ENCODE results near the gene NAP1L5. TPM values are rescaled to one million over a fixed set of nuclear protein-coding genes. Genes with fewer than 3 reads are reported as not detected.

The NAP1L5 gene
- polyA plus RNA-seq, 3 donors = 0.18 to 0.87 (median 0.41) TPM

DNA sequence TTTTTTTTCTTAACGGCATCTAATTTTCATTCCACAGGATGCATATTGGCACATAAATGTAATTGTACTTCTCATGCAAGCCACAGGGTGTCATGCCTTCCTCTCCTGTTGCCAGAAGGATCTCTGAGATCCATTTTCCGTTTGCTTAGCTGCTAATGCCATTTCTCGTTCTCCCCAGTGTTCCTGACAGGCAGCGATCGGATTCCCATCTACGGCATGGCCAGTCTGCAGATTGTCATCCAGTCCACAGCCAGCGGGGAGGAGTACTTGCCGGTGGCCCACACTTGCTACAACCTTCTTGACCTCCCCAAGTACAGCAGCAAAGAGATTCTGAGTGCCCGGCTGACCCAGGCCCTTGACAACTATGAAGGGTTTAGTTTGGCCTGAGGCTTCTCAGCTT is 8.9 kb upstream of the NAP1L5 start:
- peaks cover 6% of the 10 kb centered on the region for H4K20me1 ChIP-seq (ENCODE audit: insufficient read depth, low read length)
- no peaks in the 10 kb centered on the region for H3K9me3 ChIP-seq (replicated peaks in 1 of 2; ENCODE audit: control insufficient read depth in 1 of 2, insufficient read depth in 1 of 2, low read length in 2 of 2)
- H3K9me3 Mint-ChIP-seq = no peaks in the 10 kb centered on the region
- peaks cover 79 to 85% of the 10 kb centered on the region in 2 donors for H3K36me3 Mint-ChIP-seq
- intact Hi-C loops (cut with micrococcal nuclease) = no loop called here
- no peaks in the 10 kb centered on the region for H3K4me1 ChIP-seq (ENCODE audit: control insufficient read depth in 1 of 2, insufficient read depth in 2 of 2, low read length in 2 of 2)
- peak overlapping the region in 1 of 7 donors; percentile 24 for H3K27ac Mint-ChIP-seq
- H3K27me3 Mint-ChIP-seq (ENCODE audit: low read depth in 3 of 3) = no peaks in the 10 kb centered on the region
- H3K4me3 ChIP-seq (replicated peaks in 1 of 3; ENCODE audit: low read depth in 2 of 3, low read length in 3 of 3) = no peak overlapping the region
- no peak for DNase-seq
- no peak overlapping the region for H2AFZ ChIP-seq (ENCODE audit: insufficient read depth, low read depth, low read length, poor library complexity, severe bottlenecking)
- H3K4me1 Mint-ChIP-seq = peaks cover 3% of the 10 kb centered on the region
- no peak overlapping the region for H3K4me3 Mint-ChIP-seq
- WGBS (ENCODE audit: insufficient coverage) = 100% methylated on average over 7 of the region's 9 CpGs
- TF ChIP-seq, protein P1, sequence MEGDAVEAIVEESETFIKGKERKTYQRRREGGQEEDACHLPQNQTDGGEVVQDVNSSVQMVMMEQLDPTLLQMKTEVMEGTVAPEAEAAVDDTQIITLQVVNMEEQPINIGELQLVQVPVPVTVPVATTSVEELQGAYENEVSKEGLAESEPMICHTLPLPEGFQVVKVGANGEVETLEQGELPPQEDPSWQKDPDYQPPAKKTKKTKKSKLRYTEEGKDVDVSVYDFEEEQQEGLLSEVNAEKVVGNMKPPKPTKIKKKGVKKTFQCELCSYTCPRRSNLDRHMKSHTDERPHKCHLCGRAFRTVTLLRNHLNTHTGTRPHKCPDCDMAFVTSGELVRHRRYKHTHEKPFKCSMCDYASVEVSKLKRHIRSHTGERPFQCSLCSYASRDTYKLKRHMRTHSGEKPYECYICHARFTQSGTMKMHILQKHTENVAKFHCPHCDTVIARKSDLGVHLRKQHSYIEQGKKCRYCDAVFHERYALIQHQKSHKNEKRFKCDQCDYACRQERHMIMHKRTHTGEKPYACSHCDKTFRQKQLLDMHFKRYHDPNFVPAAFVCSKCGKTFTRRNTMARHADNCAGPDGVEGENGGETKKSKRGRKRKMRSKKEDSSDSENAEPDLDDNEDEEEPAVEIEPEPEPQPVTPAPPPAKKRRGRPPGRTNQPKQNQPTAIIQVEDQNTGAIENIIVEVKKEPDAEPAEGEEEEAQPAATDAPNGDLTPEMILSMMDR (IDR thresholded peaks at IDR 0.05) = no peak
- peaks cover 76 to 100% of the 10 kb centered on the region in 2 donors for H3K36me3 ChIP-seq (replicated peaks in 1 of 2; ENCODE audit: control insufficient read depth in 1 of 2, insufficient read depth in 2 of 2, low read length in 2 of 2)
- H3K79me2 ChIP-seq (ENCODE audit: insufficient read depth, low read length) = no peaks in the 10 kb centered on the region
- no peak overlapping the region for H3K9ac ChIP-seq (ENCODE audit: insufficient read depth, low read length, poor library complexity, severe bottlenecking)
- no peak overlapping the region for H3K4me2 ChIP-seq (replicated peaks; ENCODE audit: extremely low read depth, low read length, poor library complexity, severe bottlenecking)
- no peak overlapping the region for H3K27ac ChIP-seq (ENCODE audit: low read depth in 1 of 2, low read length in 2 of 2)
- H3K27me3 ChIP-seq (ENCODE audit: control insufficient read depth in 2 of 2, insufficient read depth in 2 of 2, low read length in 2 of 2) = no peaks in the 10 kb centered on the region

DNA sequence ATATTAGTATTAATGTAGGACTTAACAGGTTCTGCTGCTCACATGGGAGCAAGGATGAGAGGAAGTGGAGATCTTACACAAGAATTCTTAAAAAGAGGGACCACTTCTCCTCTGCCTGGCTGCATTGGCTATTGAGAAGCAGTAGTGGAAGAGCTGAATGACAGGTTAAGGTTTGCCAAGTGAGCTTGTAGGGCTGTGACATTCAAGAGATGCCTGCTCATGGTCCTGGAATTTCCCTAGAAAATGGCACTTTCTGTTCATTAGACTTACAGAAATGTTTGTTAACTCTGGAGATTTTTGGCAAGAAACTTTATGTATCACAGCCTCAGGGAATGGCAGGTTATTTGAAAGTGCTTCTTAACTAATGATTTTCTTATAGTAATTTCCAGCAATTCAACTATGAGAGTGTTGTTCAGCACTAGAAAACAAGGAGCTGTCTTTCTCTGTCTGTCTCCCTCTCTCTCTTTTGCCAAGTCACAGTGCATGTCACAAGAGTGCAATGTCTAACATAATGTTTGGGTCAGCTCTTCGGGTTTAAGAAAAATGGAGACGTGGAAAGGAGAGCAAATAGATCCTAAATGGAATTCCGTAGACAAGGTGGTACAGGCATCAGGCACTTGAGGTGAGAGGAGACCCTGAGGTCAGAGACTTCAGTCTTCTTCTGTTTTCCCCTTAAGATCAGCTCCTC is 8.3 kb upstream of the NAP1L5 start:
- no CpG with 5 or more reads among the region's 3 CpGs for WGBS (ENCODE audit: insufficient coverage)
- TF ChIP-seq, protein P1 (IDR thresholded peaks at IDR 0.05) = no peak

More for the DNA sequence above, 8.3 kb upstream of the NAP1L5 start:
- H3K4me2 ChIP-seq (replicated peaks; ENCODE audit: extremely low read depth, low read length, poor library complexity, severe bottlenecking) = no peak overlapping the region
- peaks cover 73 to 96% of the 10 kb centered on the region in 2 donors for H3K36me3 ChIP-seq (replicated peaks in 1 of 2; ENCODE audit: control insufficient read depth in 1 of 2, insufficient read depth in 2 of 2, low read length in 2 of 2)
- no peaks in the 10 kb centered on the region for H3K9me3 Mint-ChIP-seq
- no peak overlapping the region for H3K27ac ChIP-seq (ENCODE audit: low read depth in 1 of 2, low read length in 2 of 2)
- H4K20me1 ChIP-seq (ENCODE audit: insufficient read depth, low read length) = peaks cover 6% of the 10 kb centered on the region
- H3K4me3 ChIP-seq (replicated peaks in 1 of 3; ENCODE audit: low read depth in 2 of 3, low read length in 3 of 3) = no peak overlapping the region
- no peaks in the 10 kb centered on the region for H3K27me3 Mint-ChIP-seq (ENCODE audit: low read depth in 3 of 3)
- intact Hi-C loops (cut with micrococcal nuclease) = no loop called here
- no peaks in the 10 kb centered on the region for H3K4me1 ChIP-seq (ENCODE audit: control insufficient read depth in 1 of 2, insufficient read depth in 2 of 2, low read length in 2 of 2)
- no peaks in the 10 kb centered on the region for H3K27me3 ChIP-seq (ENCODE audit: control insufficient read depth in 2 of 2, insufficient read depth in 2 of 2, low read length in 2 of 2)
- no peaks in the 10 kb centered on the region for H3K9me3 ChIP-seq (replicated peaks in 1 of 2; ENCODE audit: control insufficient read depth in 1 of 2, insufficient read depth in 1 of 2, low read length in 2 of 2)
- H3K9ac ChIP-seq (ENCODE audit: insufficient read depth, low read length, poor library complexity, severe bottlenecking) = no peak overlapping the region
- H3K4me3 Mint-ChIP-seq = no peak overlapping the region
- no peak for DNase-seq
- no peak overlapping the region for H2AFZ ChIP-seq (ENCODE audit: insufficient read depth, low read depth, low read length, poor library complexity, severe bottlenecking)
- H3K36me3 Mint-ChIP-seq = peaks cover 78 to 83% of the 10 kb centered on the region in 2 donors
- H3K79me2 ChIP-seq (ENCODE audit: insufficient read depth, low read length) = no peaks in the 10 kb centered on the region
- H3K4me1 Mint-ChIP-seq = peaks cover 3% of the 10 kb centered on the region
- H3K27ac Mint-ChIP-seq = no peak overlapping the region
